LNCAP (cell line): ENCODE results near the gene RPL28.

Source experiments
- TF ChIP-seq, protein P1 (sequence below): fragments of 450-650 bp; IDR thresholded peaks from 2 replicates; pipeline ENCODE4 v1.5.1; 2017; ENCODE audit warnings: mild to moderate bottlenecking

RPL28 gene

GRCh38 chr19:55439052-55439451 lies 53.3 kb downstream of the RPL28 start:
- TF ChIP-seq, protein P1, sequence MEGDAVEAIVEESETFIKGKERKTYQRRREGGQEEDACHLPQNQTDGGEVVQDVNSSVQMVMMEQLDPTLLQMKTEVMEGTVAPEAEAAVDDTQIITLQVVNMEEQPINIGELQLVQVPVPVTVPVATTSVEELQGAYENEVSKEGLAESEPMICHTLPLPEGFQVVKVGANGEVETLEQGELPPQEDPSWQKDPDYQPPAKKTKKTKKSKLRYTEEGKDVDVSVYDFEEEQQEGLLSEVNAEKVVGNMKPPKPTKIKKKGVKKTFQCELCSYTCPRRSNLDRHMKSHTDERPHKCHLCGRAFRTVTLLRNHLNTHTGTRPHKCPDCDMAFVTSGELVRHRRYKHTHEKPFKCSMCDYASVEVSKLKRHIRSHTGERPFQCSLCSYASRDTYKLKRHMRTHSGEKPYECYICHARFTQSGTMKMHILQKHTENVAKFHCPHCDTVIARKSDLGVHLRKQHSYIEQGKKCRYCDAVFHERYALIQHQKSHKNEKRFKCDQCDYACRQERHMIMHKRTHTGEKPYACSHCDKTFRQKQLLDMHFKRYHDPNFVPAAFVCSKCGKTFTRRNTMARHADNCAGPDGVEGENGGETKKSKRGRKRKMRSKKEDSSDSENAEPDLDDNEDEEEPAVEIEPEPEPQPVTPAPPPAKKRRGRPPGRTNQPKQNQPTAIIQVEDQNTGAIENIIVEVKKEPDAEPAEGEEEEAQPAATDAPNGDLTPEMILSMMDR: no peak

GRCh38 chr19:55440411-55441105 lies 54.8 kb downstream of the RPL28 start:
- TF ChIP-seq, protein P1: no peak

- TF ChIP-seq, protein P1: no peak
Measured at GRCh38 chr19:55441319-55441691, 55.6 kb downstream of the RPL28 start.

- TF ChIP-seq, protein P1: no peak
Measured at GRCh38 chr19:55441692-55442321, 56.1 kb downstream of the RPL28 start.

DNA sequence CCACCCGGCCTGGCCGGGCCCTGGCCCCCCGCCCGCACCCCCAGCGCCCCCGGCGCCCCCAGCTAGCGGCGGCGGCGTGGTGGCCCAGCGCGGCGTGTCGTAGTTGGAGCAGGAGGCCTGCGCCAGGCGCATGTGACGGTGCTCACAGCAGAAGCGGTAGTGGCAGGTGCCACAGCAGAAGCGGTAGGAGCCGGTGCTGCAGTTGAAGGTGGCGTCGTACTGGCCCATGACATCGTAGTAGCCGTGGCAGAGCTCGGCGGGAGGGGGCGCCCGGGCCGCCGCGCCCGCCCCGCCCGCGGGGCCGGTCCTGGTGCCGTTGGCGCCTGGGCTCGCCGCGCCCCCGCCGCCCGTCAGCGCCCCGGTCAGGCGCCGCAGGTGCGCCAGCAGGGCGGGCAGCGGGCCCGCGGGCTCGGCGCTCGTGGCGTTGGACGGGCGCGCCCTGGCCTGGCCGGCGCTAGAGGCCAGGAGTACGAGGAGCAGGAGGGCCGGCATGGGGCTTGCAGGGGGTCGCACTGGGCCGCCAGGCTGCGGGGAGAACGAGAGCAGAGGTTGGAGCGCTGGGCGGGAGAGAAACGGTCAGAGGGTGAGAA lies 56.7 kb downstream of the RPL28 start:
- TF ChIP-seq, protein P1: no peak

DNA sequence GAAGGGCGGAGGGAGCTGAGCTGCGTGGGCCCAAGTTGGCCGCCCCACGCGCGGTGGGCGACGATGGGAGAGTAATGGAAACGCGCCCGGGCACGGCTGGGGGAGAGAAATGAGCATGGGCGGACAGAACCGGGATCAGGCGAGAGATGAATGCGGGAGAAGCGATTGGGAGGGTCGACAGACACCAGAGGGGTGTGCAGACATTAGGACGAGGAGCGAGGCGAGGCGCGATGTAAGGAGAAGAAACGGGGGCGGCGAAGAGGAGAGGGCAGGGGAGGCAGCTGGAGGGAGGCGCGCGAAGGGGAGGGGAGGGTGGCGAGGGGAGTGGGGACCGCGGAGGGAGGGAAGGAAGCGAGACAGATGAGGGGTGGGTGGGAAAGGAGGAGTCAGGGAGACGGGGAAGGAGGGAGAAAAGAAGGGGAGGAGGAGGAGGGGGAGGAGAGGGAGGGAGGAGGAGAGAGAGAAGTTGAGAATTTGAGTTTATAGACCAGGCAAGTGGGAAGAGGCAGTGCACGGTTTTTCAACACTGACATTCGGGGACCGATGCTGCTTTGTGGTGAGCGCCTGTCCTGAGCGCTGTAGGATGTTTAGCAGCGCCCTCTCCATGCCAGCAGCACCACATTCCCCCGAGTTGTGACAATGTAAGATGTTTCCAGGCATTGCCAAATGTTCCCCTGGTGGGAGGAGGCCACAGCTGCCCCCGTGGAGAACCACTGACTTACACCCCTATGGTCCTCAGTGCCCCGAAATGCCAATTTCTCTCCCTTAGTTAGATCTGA lies 57.5 kb downstream of the RPL28 start, which contains the start of gene SHISA7:
SHISA7 (minus strand) TSS at position 256 of the 779 bp plus-strand sequence. CDS start 437 bp downstream, outside the sequence.
- TF ChIP-seq, protein P1: no peak

GRCh38 chr19:55443824-55444480 lies 58.2 kb downstream of the RPL28 start:
- TF ChIP-seq, protein P1: no peak
